Aorta (tissue), 5 donors: Measurements from ENCODE around the gene FAM234A. TPM values are rescaled to one million over a fixed set of nuclear protein-coding genes. Genes with fewer than 3 reads are reported as not detected.

ENCODE experiments used
- ATAC-seq: fragments of 200-7000 bp; cut with Tn5 transposase; one replicate; pipeline ENCODE4 v1.9.1; 2022; ENCODE audit warnings: moderate library complexity; ENCODE audit not compliant: low FRiP score
- DNase-seq, 2 donors: peaks; one replicate each; pipeline ENCODE4 v3.0.0-alpha.2; 2020
- H3K27ac ChIP-seq, 2 donors: one replicate each; pipeline ENCODE4 v1.5.1; 2013; ENCODE audit warnings: low read length in 2 of 2, mild to moderate bottlenecking in 2 of 2, moderate library complexity in 2 of 2, control low read depth in 1 of 2, inconsistent platforms in 1 of 2, low read depth in 1 of 2
- H3K27me3 ChIP-seq, 2 donors: one replicate each; pipeline ENCODE4 v1.6.1; 2013; ENCODE audit warnings: control low read depth in 1 of 2, low read length in 1 of 2, mild to moderate bottlenecking in 1 of 2, moderate library complexity in 1 of 2; ENCODE audit not compliant: insufficient read depth in 2 of 2, control insufficient read depth in 1 of 2
- H3K36me3 ChIP-seq, 2 donors: one replicate each; pipeline ENCODE4 v1.6.1; 2013; ENCODE audit warnings: control low read depth in 1 of 2, low read length in 1 of 2, mild to moderate bottlenecking in 1 of 2; ENCODE audit not compliant: insufficient read depth in 2 of 2, control insufficient read depth in 1 of 2
- H3K4me1 ChIP-seq, 2 donors: one replicate each; pipeline ENCODE4 v1.6.1; 2013; ENCODE audit warnings: low read length in 2 of 2, control low read depth in 1 of 2, mild to moderate bottlenecking in 1 of 2, moderate library complexity in 1 of 2; ENCODE audit not compliant: insufficient read depth in 2 of 2, control insufficient read depth in 1 of 2
- H3K4me3 ChIP-seq, 2 donors: one replicate each; pipeline ENCODE4 v1.5.1; 2013; ENCODE audit warnings: low read length in 2 of 2, control low read depth in 1 of 2, mild to moderate bottlenecking in 1 of 2
- H3K9me3 ChIP-seq: one replicate; pipeline ENCODE4 v1.6.1; 2013; ENCODE audit warnings: mild to moderate bottlenecking, low read length; ENCODE audit not compliant: control insufficient read depth
- WGBS, 2 donors: extraction: QIAGEN DNeasy Blood & Tissue Kit; methylation state at CpG; one replicate each; pipeline ENCODE4 v1.1.7; 2013; 5-methylcytosine and 5-hydroxymethylcytosine counted together
- intact Hi-C, 2 donors: fragments of 100-400 bp; cut with DNase I; formaldehyde crosslinking; loops; one replicate each; pipeline versions ENCODE4 v1.14.2 to v1.15.0; 2022
- long read RNA-seq, 2 donors: library from polyadenylated mRNA; unstranded; transcript quantifications; one replicate each; pipeline ENCODE4 v2.0.0, GENCODE V29; 2020 to 2021
- polyA plus RNA-seq, 2 donors: library from polyadenylated mRNA; stranded (reverse); fragments of 200-250 nt; gene quantifications; one replicate each; pipeline ENCODE4 v1.2.3, GENCODE V29; 2013
- total RNA-seq, 2 donors: library from RNA; stranded (reverse); fragmentation: NEBNext Ultra II Directional; extraction: Animal tissue kit (Norgen Biotek cat#: 25700); gene quantifications; one replicate each; pipeline ENCODE4 v1.2.1, GENCODE V29; 2021
- donor health status: healthy with polysubstance abuse.
- donor health status: Bipolar disorder and iron deficiency.
- donor health status: DM: no; HTN: no; CAD: no.
- donor health status: DM: no; HTN: no; CAD: no.
- donor health status: DM: yes; HTN: yes; CAD: no.

Gene FAM234A, protein sequence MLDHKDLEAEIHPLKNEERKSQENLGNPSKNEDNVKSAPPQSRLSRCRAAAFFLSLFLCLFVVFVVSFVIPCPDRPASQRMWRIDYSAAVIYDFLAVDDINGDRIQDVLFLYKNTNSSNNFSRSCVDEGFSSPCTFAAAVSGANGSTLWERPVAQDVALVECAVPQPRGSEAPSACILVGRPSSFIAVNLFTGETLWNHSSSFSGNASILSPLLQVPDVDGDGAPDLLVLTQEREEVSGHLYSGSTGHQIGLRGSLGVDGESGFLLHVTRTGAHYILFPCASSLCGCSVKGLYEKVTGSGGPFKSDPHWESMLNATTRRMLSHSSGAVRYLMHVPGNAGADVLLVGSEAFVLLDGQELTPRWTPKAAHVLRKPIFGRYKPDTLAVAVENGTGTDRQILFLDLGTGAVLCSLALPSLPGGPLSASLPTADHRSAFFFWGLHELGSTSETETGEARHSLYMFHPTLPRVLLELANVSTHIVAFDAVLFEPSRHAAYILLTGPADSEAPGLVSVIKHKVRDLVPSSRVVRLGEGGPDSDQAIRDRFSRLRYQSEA
- 10 to 100 TPM; 58.0 to 60.7 TPM for total RNA-seq
- 10 to 100 TPM; 32.2 to 53.0 TPM for polyA plus RNA-seq
- long read RNA-seq, donor 1, transcript FAM234A-203 (13 exons, 3,213 nt), result major isoform, 145 of 298 reads
- long read RNA-seq, donor 1, partial matches to known transcripts, result 90 of 298 reads
- long read RNA-seq, donor 1, other reads (novel, unspliced or antisense), result 62 of 298 reads
- long read RNA-seq, donor 2, transcript FAM234A-203 (13 exons, 3,213 nt), result major isoform, 15 of 52 reads
- long read RNA-seq, donor 2, partial matches to known transcripts, result 22 of 52 reads
- long read RNA-seq, donor 2, other reads (novel, unspliced or antisense), result 15 of 52 reads

GRCh38 chr16:234468-235305 lies at the start of gene FAM234A:
FAM234A (plus strand) TSS chr16:234821; CDS start chr16:254414, 19,593 bp downstream.
- Histone ChIP-seq H3K4me1 (no peaks in the 10 kb centered on the region), H3K27ac (peak within 1 kb of the TSS; percentile 20 to 84), H3K36me3 (no peaks in the 10 kb centered on the region), H3K4me3 (peak within 1 kb of the TSS; percentile 65 to 93), H3K9me3 (no peaks in the 10 kb centered on the region), H3K27me3 (no peaks in the 10 kb centered on the region)
- peak; percentile 97 for ATAC-seq
- WGBS, 2 donors, result 0 to 1% methylated on average over 55 to 85 of the region's 85 CpGs
- peak; percentile 96 to 98 for DNase-seq
- intact Hi-C loops, result loop anchor here in 1 of 2 donors (5.0 kb wide), 1 partner anchor 118 kb away; the partner anchor contains the start of gene AXIN1

- DNase-seq, result peak in 1 of 2 donors; percentile 19
- Histone ChIP-seq H3K27me3 (no peaks in the 10 kb centered on the region), H3K36me3 (peaks cover 0 to 10% of the 10 kb centered on the region in 2 donors), H3K27ac (no peak overlapping the region), H3K4me3 (no peak overlapping the region), H3K9me3 (no peaks in the 10 kb centered on the region), H3K4me1 (no peaks in the 10 kb centered on the region)
- intact Hi-C loops, result no loop called here
- ATAC-seq, result no peak
- WGBS, 2 donors, result 86 to 88% methylated on average over 13 of the region's 13 CpGs
Observed at GRCh38 chr16:185213-185612, 49.4 kb upstream of the FAM234A start.

DNA sequence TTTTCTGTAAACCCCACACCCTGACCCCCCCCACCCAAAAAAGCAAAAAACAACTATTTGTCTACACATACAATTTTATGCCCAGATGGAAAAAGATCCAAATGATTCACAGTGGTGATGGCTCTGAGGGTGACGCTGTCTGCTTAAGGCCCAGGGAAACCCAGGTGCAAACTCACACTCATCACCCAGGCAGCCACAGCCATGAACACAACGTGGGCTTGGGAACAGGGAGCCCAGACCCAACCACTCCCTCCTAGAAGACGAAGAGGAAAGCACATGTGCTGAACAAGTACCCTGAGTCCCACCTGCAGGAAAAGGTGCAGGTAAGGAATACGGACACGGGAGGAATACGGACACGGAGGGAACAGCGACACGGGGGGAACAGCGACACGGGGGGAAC lies 48.9 kb upstream of the FAM234A start:
- H3K4me3 ChIP-seq, result no peak overlapping the region
- no peaks in the 10 kb centered on the region for H3K4me1 ChIP-seq
- H3K27me3 ChIP-seq, result no peaks in the 10 kb centered on the region
- ATAC-seq (no peak), DNase-seq (no peak)
- WGBS, 2 donors, result 80 to 84% methylated on average over 10 to 11 of the region's 11 CpGs
- intact Hi-C loops, result no loop called here
- no peaks in the 10 kb centered on the region for H3K9me3 ChIP-seq
- H3K36me3 ChIP-seq, result peaks cover 0 to 10% of the 10 kb centered on the region in 2 donors
- no peak overlapping the region for H3K27ac ChIP-seq

DNA sequence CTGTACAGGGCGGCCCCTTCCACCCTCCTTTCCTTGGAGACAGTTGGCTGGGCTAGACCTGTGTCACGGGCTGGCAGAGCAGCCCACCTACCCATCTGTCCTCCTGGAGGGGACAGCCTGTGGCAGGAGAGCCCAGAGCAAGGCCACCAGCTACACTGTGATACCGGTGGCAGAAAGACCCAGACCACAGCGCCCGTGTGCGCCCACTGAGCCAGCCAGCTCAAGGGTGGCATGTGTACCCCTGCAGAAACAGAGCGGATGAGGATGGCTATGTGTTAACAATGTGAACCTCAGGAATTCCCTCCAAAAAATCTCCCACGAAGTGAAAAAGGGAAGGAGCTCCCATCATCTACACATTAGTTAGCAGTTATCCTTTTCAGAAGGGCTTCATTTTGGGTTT lies 47.3 kb upstream of the FAM234A start:
- intact Hi-C loops, result no loop called here
- Histone ChIP-seq H3K4me3 (no peak overlapping the region), H3K36me3 (peaks cover 0 to 18% of the 10 kb centered on the region in 2 donors), H3K27me3 (no peaks in the 10 kb centered on the region), H3K27ac (no peak overlapping the region), H3K4me1 (no peaks in the 10 kb centered on the region), H3K9me3 (no peaks in the 10 kb centered on the region)
- ATAC-seq (no peak), DNase-seq (peak in 1 of 2 donors; percentile 26)
- WGBS, 2 donors, result 93 to 96% methylated on average over 8 of the region's 8 CpGs

DNA sequence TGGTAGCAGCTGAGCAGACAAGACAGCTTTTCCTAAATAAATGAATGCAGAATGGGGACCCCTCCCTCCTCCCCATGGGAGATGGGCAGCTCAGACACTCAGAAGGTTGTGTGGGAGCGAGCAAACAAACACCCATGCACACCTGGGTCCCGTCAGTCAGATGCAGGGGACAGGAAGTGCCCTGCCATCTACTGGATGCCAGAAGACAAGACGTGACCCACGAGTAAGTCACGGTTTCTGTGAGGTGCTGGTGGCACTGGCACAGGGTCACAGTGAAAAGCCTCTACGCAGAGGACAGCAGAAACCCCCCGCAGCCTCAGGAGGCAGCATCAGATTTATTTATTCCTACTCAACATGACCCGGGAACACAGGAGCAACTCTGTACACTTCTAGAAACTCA lies 45.9 kb upstream of the FAM234A start:
- H3K36me3 ChIP-seq, result peaks cover 0 to 20% of the 10 kb centered on the region in 2 donors
- H3K4me3 ChIP-seq, result no peak overlapping the region
- ATAC-seq (no peak), DNase-seq (peak in 1 of 2 donors; percentile 23)
- 78 to 79% methylated on average over 8 of the region's 8 CpGs for WGBS, 2 donors
- intact Hi-C loops, result no loop called here
- no peaks in the 10 kb centered on the region for H3K27me3 ChIP-seq
- no peaks in the 10 kb centered on the region for H3K9me3 ChIP-seq
- no peaks in the 10 kb centered on the region for H3K4me1 ChIP-seq
- no peak overlapping the region for H3K27ac ChIP-seq

GRCh38 chr16:189604-190186 lies 44.9 kb upstream of the FAM234A start:
- Histone ChIP-seq H3K36me3 (peaks cover 0 to 20% of the 10 kb centered on the region in 2 donors), H3K4me3 (no peak overlapping the region), H3K4me1 (no peaks in the 10 kb centered on the region), H3K27ac (no peak overlapping the region), H3K9me3 (no peaks in the 10 kb centered on the region), H3K27me3 (no peaks in the 10 kb centered on the region)
- intact Hi-C loops, result no loop called here
- 93% methylated on average over 34 of the region's 34 CpGs for WGBS, 2 donors
- DNase-seq, result peak in 1 of 2 donors; percentile 34
- peak; percentile 46 for ATAC-seq

DNA sequence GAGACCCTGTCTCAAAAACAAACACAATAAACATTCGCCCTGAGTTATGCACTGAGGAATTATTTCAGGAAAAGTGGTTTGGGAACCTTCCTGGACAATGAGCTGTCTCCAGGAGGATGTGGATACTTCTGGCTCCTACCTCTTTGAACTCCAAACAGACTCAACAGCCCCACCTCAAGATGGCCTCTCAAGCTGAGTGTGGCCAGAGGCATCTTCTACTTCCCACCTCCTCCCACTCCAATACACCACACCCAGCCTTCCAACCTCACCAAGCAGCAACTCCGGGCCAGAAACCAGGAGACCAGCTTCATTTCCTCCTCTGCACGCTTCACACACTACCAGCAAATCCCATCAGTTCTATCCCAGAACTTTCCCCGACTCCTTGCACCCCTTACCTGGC lies 42.8 kb upstream of the FAM234A start:
- Histone ChIP-seq H3K4me1 (no peaks in the 10 kb centered on the region), H3K4me3 (no peak overlapping the region), H3K27me3 (no peaks in the 10 kb centered on the region), H3K9me3 (no peaks in the 10 kb centered on the region), H3K27ac (no peak overlapping the region), H3K36me3 (peaks cover 0 to 24% of the 10 kb centered on the region in 2 donors)
- WGBS, 2 donors, result 89 to 91% methylated on average over 4 of the region's 4 CpGs
- intact Hi-C loops, result no loop called here
- ATAC-seq (no peak), DNase-seq (peak in 1 of 2 donors; percentile 12)

DNA sequence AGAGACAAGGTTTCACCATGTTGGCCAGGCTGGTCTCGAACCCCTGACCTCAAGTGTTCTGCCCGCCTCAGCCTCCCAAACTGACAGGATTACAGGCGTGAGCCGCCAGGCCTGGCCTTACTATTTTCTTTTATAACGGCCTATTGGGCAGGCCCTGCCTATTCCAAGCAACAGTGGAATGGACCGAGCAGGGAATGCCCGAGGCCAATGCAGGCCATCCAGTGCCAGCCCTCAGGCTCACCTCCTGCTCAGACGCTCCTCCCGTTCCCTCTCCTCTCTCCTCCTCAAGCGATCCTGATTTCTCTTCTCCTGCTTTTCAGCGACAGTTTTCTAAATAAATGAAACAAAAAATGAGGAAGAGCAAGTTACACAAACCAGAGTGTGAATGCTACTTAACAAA lies 41.9 kb upstream of the FAM234A start:
- WGBS, 2 donors, result 91 to 93% methylated on average over 11 of the region's 11 CpGs
- Histone ChIP-seq H3K9me3 (no peaks in the 10 kb centered on the region), H3K27me3 (no peaks in the 10 kb centered on the region), H3K27ac (no peak overlapping the region), H3K4me1 (no peaks in the 10 kb centered on the region), H3K36me3 (peaks cover 0 to 25% of the 10 kb centered on the region in 2 donors), H3K4me3 (no peak overlapping the region)
- no peak for ATAC-seq
- intact Hi-C loops, result no loop called here
- DNase-seq, result no peak
